GM12878 (cell line): ENCODE data around the gene MFSD6. TPM values are rescaled to one million over a fixed set of nuclear protein-coding genes. Genes with fewer than 3 reads are reported as not detected.

Experiments
- ATAC-seq: fragments of 200-7000 bp; cut with Tn5 transposase; 3 replicates; pipeline ENCODE4 v1.9.1; 2020; ENCODE audit warnings: mild to moderate bottlenecking, moderate library complexity
- BruUV-seq: library from RNA; stranded (reverse); fragments of 400-500 nt; replicated peaks from 2 replicates; lab custom pipeline; 2021; lab: Mats Ljungman, UMichigan
- CTCF ChIA-PET: fragments of 300-600 bp; sonication (Branson Sonifier 250); formaldehyde crosslinking; extraction: SDS; loops from one replicate; lab custom pipeline; 2021; ENCODE audit warnings: inconsistent platforms; lab: Yijun Ruan, JAX
- POLR2A ChIA-PET: fragments of 350-600 bp; formaldehyde crosslinking; extraction: SDS; loops from one replicate; lab custom pipeline; 2021; ENCODE audit warnings: inconsistent platforms; lab: Charles Lee
- RAD21 ChIA-PET: fragments of 300-600 bp; sonication (Branson Sonifier 250); formaldehyde crosslinking; loops from one replicate; lab custom pipeline; 2023; ENCODE audit warnings: antibody characterized with exemption; ENCODE audit not compliant: unreplicated experiment; lab: Charles Lee
- SMC1A ChIA-PET: fragments of 300-600 bp; sonication (Branson Sonifier 250); formaldehyde crosslinking; loops from one replicate; lab custom pipeline; 2023; ENCODE audit not compliant: unreplicated experiment, uncharacterized antibody; lab: Charles Lee
- DNase-seq: peaks from one replicate; pipeline ENCODE4 v3.0.0-alpha.2; 2011; ENCODE audit warnings: low read depth, low spot score
- FAIRE-seq: peaks from 3 replicates; lab custom pipeline; 2011; peaks lifted over from hg19 to GRCh38; lab: Jason Lieb, UNC
- H2AFZ ChIP-seq: 2 replicates; pipeline ENCODE4 v1.6.0; 2011; ENCODE audit warnings: low read depth, low read length, control low read depth; ENCODE audit not compliant: control insufficient read depth
- H3K27ac ChIP-seq: 2 replicates; pipeline ENCODE4 v1.5.1; 2011; ENCODE audit warnings: control low read depth; ENCODE audit not compliant: control insufficient read depth, insufficient read depth
- H3K27me3 ChIP-seq, 2 experiments: replicated peaks in 1 of 2; 2 replicates each; pipeline versions ENCODE4 v1.6.0 to v1.6.1; 2011; ENCODE audit warnings: low read length in 1 of 2; ENCODE audit not compliant: control insufficient read depth in 2 of 2, insufficient read depth in 2 of 2
- H3K36me3 ChIP-seq, 2 experiments: 2 replicates each; pipeline ENCODE4 v1.5.1; 2011; ENCODE audit warnings: low read length in 1 of 2; ENCODE audit not compliant: control insufficient read depth in 2 of 2, insufficient read depth in 2 of 2
- H3K4me1 ChIP-seq: 2 replicates; pipeline ENCODE4 v1.6.1; 2011; ENCODE audit warnings: mild to moderate bottlenecking, low read length, moderate library complexity, mixed read lengths; ENCODE audit not compliant: control insufficient read depth, insufficient read depth
- H3K4me2 ChIP-seq: 2 replicates; pipeline ENCODE4 v1.6.0; 2011; ENCODE audit warnings: control low read depth; ENCODE audit not compliant: control insufficient read depth, insufficient read depth
- H3K4me3 ChIP-seq: fragments of 200-600 bp; sonication (generic); 2 replicates; pipeline ENCODE4 v1.5.1; 2016
- H3K79me2 ChIP-seq: 2 replicates; pipeline ENCODE4 v1.6.0; 2011; ENCODE audit warnings: low read length; ENCODE audit not compliant: control insufficient read depth, insufficient read depth
- H3K9ac ChIP-seq: 2 replicates; pipeline ENCODE4 v1.8.0; 2011; ENCODE audit warnings: low read length, control low read depth, mixed read lengths; ENCODE audit not compliant: control insufficient read depth, insufficient read depth
- H3K9me3 ChIP-seq: replicated peaks from 3 replicates; pipeline ENCODE4 v1.5.1; 2011; ENCODE audit warnings: mild to moderate bottlenecking, low read length; ENCODE audit not compliant: control insufficient read depth, insufficient read depth
- H4K20me1 ChIP-seq: 2 replicates; pipeline ENCODE4 v1.6.0; 2011; ENCODE audit not compliant: control insufficient read depth, insufficient read depth
- CHD4 ChIP-seq: fragments of 200-600 bp; sonication (generic); IDR thresholded peaks from 2 replicates; pipeline ENCODE4 v1.6.1; 2016; ENCODE audit warnings: mild to moderate bottlenecking
- CTCF ChIP-seq, 3 experiments: IDR thresholded peaks in 2 of 3; conservative IDR thresholded peaks in 1 of 3; 2 replicates each; pipeline ENCODE4 v1.5.1; 2011; ENCODE audit warnings: low read depth in 3 of 3, low read length in 3 of 3, mild to moderate bottlenecking in 3 of 3, control low read depth in 2 of 3, moderate library complexity in 2 of 3, inconsistent platforms in 1 of 3, mixed read lengths in 1 of 3; ENCODE audit not compliant: control insufficient read depth in 2 of 3, insufficient read depth in 1 of 3; ENCODE audit errors: extremely low read depth in 1 of 3
- FOS ChIP-seq: IDR thresholded peaks from 3 replicates; pipeline ENCODE4 v1.6.1; 2011; ENCODE audit warnings: borderline replicate concordance; ENCODE audit not compliant: insufficient read length; ENCODE audit errors: extremely low read depth
- IKZF1 ChIP-seq: fragments of 450-650 bp; conservative IDR thresholded peaks from 2 replicates; pipeline ENCODE4 v1.6.1; 2017; ENCODE audit warnings: antibody characterized with exemption, mild to moderate bottlenecking
- KLF5 ChIP-seq: fragments of 450-650 bp; IDR thresholded peaks from 2 replicates; pipeline ENCODE4 v1.6.1; 2014; ENCODE audit warnings: mild to moderate bottlenecking; ENCODE audit not compliant: partially characterized antibody
- POLR2A ChIP-seq: IDR thresholded peaks from 2 replicates; pipeline ENCODE4 v1.6.1; 2011; ENCODE audit warnings: low read depth, mild to moderate bottlenecking, low read length
- PRDM15 ChIP-seq: fragments of 450-650 bp; formaldehyde crosslinking; IDR thresholded peaks from 2 replicates; pipeline ENCODE4 v1.4.0; 2020; ENCODE audit warnings: mild to moderate bottlenecking, moderate library complexity
- SUPT20H ChIP-seq: IDR thresholded peaks from 2 replicates; pipeline ENCODE4 v1.6.1; 2011; ENCODE audit warnings: low read depth, mild to moderate bottlenecking, low read length, moderate library complexity, borderline replicate concordance; ENCODE audit not compliant: control insufficient read depth
- TCF12 ChIP-seq: IDR thresholded peaks from 2 replicates; pipeline ENCODE4 v1.6.1; 2011; ENCODE audit warnings: low read depth, mild to moderate bottlenecking, low read length
- ZNF687 ChIP-seq: fragments of 450-650 bp; IDR thresholded peaks from 2 replicates; pipeline ENCODE4 v1.6.1; 2017; ENCODE audit warnings: mild to moderate bottlenecking, moderate library complexity
- WGBS: methylation state at CpG from one replicate; pipeline ENCODE4 v1.1.6; 2016; ENCODE audit warnings: low lambda C conversion rate; ENCODE audit not compliant: insufficient replicate concordance, insufficient coverage; ENCODE audit errors: missing lambda C conversion rate; 5-methylcytosine and 5-hydroxymethylcytosine counted together
- in situ Hi-C: fragments of 300-500 bp; cut with MboI; formaldehyde crosslinking; loops from 9 replicates; pipeline ENCODE4 v1.14.3; 2018; ENCODE audit warnings: mixed read lengths
- intact Hi-C: fragments of 100-400 bp; cut with micrococcal nuclease; formaldehyde crosslinking; loops from one replicate; pipeline ENCODE4 v1.14.2; 2022; ENCODE audit not compliant: unreplicated experiment
- polyA plus RNA-seq, 11 experiments: library from polyadenylated mRNA; depleted of rRNA in 4 of 11; unstranded in 6 of 11; stranded (reverse) in 5 of 11; fragments of >200 nt; fragmentation: Nextera tagmentation in 4 of 11; fragmentation: Illumina TruSeq in 1 of 11; extraction: Ambion mirVana in 4 of 11; extraction: Trizol in 1 of 11; gene quantifications; 1 replicate in 1 of 11; 2 replicates in 10 of 11; pipeline versions ENCODE4 v1.2.1 to v1.2.3, GENCODE V29; 2011 to 2016; ENCODE audit warnings: inconsistent platforms in 2 of 11, missing spikeins in 2 of 11, low read depth in 1 of 11
- total RNA-seq, 4 experiments: library from RNA; depleted of rRNA in 3 of 4; stranded (reverse); fragments of >200 nt in 3 of 4; fragmentation: Illumina TruSeq in 1 of 4; extraction: Trizol in 1 of 4; gene quantifications; 2 replicates each; pipeline versions ENCODE4 v1.2.1 to v1.2.3, GENCODE V29; 2013 to 2021
- TF ChIP-seq, protein P1 (sequence below): fragments of 450-650 bp; IDR thresholded peaks from 2 replicates; pipeline ENCODE4 v1.6.1; 2014; ENCODE audit warnings: mild to moderate bottlenecking
- TF ChIP-seq, protein P2 (sequence below): IDR thresholded peaks from 2 replicates; pipeline ENCODE4 v1.6.1; 2011; ENCODE audit warnings: borderline replicate concordance, low read depth, mild to moderate bottlenecking, moderate library complexity, mixed read lengths, low read length; ENCODE audit not compliant: insufficient read depth; ENCODE audit errors: extremely low read length

The MFSD6 gene
- total and polyA plus RNA-seq, 10 of the 15 experiments (the other 5 are each of a cell fraction or from before 2014, with no cell fraction given) = 6.7 to 42.6 (median 24.2) TPM

DNA sequence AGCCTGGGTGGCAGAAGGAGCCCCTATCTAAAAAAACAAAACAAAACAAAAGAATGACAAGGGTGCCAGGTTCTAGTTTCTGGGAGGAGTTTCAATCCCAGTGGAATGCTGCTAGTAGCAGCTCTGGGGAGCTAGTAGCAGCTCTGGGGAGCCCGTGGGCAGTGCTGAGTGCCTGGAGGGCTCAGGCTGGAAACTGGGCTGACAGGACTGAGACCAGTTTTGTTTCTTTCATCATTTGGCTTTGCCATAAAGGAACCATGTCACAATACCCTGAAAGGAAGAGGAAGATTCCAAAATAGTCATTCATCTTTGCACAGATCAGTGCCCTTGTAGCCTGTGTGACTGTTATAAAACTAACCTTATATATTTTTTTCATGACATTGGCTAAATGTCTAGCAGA lies 10.6 kb downstream of the MFSD6 start:
- peaks cover 8% of the 10 kb centered on the region for H3K4me1 ChIP-seq
- intact Hi-C loops = no loop called here
- TF ChIP-seq ZNF687 (no peak), TCF12 (no peak), PRDM15 (CRISPR knock-in tag) (no peak), IKZF1 (no peak), CHD4 (no peak), SUPT20H (no peak), POLR2A (no peak), FOS (no peak), CTCF (IDR thresholded peaks at IDR 0.05 in 2 of 3, conservative IDR thresholded peaks at IDR 0.05 in 1 of 3; ENCODE audit: control insufficient read depth in 2 of 3, extremely low read depth in 1 of 3, insufficient read depth in 1 of 3, low read depth in 3 of 3, low read length in 3 of 3) (no peak), KLF5 (no peak)
- TF ChIP-seq, protein P1, sequence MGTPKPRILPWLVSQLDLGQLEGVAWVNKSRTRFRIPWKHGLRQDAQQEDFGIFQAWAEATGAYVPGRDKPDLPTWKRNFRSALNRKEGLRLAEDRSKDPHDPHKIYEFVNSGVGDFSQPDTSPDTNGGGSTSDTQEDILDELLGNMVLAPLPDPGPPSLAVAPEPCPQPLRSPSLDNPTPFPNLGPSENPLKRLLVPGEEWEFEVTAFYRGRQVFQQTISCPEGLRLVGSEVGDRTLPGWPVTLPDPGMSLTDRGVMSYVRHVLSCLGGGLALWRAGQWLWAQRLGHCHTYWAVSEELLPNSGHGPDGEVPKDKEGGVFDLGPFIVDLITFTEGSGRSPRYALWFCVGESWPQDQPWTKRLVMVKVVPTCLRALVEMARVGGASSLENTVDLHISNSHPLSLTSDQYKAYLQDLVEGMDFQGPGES = no peak
- TF ChIP-seq, protein P2, sequence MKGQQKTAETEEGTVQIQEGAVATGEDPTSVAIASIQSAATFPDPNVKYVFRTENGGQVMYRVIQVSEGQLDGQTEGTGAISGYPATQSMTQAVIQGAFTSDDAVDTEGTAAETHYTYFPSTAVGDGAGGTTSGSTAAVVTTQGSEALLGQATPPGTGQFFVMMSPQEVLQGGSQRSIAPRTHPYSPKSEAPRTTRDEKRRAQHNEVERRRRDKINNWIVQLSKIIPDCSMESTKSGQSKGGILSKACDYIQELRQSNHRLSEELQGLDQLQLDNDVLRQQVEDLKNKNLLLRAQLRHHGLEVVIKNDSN = no peak

More for the DNA sequence above, 10.6 kb downstream of the MFSD6 start:
- Histone ChIP-seq H3K9ac (no peak overlapping the region), H3K79me2 (peaks cover 15% of the 10 kb centered on the region), H3K4me3 (no peak overlapping the region), H3K9me3 (no peaks in the 10 kb centered on the region), H2AFZ (no peak overlapping the region), H3K4me2 (no peak overlapping the region), H3K27me3 (no peaks in the 10 kb centered on the region), H4K20me1 (no peaks in the 10 kb centered on the region), H3K36me3 (no peaks in the 10 kb centered on the region), H3K27ac (no peak overlapping the region)
- in situ Hi-C loops = no loop called here
- RAD21 ChIA-PET = no interaction called here
- DNase-seq = no peak
- no peak for ATAC-seq
- CTCF ChIA-PET = interaction anchor here (1.3 kb wide), 1 partner anchor 8 kb away, joined by 4 read pairs; no protein-coding TSS in a partner anchor
- POLR2A ChIA-PET = interaction anchor here (0.6 to 0.9 kb wide), 2 partner anchors 8 to 47 kb away, joined by 3 read pairs; no protein-coding TSS in a partner anchor
- SMC1A ChIA-PET = interaction anchor here (1.2 kb wide), 1 partner anchor 9 kb away, joined by 3 read pairs; no protein-coding TSS in a partner anchor
- BruUV-seq = no TSS peak
- WGBS = 100% methylated on average over 1 of the region's 1 CpG
- FAIRE-seq = no peak
